Measurements from ENCODE around the gene DDX27.

DDX27 gene

DNA sequence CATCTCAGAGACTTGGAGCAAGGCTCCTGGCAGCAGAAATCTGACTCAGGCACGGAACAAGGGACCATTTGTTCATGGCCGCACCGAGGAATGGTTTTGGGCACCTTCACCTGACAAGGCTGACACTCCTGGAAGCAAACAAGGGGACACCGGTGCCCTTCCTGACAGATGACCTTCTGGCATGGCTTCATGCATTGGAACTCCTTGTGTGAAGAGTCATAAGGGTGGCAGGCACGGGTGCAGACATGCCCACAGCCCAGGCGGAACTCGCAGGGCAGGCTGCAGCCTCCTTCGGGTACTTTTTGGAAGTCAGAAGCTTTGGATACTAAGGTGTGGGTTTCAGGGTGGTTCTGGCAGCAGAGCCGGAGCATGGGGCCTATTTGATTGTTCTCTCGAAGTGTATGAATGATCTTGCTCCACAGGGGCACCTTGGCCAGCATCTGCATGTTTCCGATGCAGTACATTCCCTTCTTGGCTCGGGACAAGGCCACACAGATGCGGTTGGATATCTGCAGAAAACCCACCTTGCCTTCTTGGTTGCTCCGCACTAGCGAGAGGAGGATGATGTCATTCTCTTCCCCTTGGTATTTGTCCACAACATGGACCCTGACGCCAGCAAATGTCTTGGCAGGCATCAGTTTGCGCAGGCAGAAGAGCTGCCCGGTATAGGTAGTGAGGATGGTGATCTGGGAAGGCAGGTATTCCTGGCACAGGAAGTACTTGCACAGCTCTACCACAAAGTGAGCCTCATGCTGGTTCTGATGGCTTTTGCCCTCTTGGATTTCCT, 29.9 kb downstream of the DDX27 start:
- no peak for DNase-seq (ENCODE audit: low spot score)
- Histone ChIP-seq H3K27ac (no peak overlapping the region), H3K4me3 (no peak overlapping the region)
- TF ChIP-seq, protein P1, sequence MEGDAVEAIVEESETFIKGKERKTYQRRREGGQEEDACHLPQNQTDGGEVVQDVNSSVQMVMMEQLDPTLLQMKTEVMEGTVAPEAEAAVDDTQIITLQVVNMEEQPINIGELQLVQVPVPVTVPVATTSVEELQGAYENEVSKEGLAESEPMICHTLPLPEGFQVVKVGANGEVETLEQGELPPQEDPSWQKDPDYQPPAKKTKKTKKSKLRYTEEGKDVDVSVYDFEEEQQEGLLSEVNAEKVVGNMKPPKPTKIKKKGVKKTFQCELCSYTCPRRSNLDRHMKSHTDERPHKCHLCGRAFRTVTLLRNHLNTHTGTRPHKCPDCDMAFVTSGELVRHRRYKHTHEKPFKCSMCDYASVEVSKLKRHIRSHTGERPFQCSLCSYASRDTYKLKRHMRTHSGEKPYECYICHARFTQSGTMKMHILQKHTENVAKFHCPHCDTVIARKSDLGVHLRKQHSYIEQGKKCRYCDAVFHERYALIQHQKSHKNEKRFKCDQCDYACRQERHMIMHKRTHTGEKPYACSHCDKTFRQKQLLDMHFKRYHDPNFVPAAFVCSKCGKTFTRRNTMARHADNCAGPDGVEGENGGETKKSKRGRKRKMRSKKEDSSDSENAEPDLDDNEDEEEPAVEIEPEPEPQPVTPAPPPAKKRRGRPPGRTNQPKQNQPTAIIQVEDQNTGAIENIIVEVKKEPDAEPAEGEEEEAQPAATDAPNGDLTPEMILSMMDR (IDR thresholded peaks at IDR 0.05) = no peak

DNA sequence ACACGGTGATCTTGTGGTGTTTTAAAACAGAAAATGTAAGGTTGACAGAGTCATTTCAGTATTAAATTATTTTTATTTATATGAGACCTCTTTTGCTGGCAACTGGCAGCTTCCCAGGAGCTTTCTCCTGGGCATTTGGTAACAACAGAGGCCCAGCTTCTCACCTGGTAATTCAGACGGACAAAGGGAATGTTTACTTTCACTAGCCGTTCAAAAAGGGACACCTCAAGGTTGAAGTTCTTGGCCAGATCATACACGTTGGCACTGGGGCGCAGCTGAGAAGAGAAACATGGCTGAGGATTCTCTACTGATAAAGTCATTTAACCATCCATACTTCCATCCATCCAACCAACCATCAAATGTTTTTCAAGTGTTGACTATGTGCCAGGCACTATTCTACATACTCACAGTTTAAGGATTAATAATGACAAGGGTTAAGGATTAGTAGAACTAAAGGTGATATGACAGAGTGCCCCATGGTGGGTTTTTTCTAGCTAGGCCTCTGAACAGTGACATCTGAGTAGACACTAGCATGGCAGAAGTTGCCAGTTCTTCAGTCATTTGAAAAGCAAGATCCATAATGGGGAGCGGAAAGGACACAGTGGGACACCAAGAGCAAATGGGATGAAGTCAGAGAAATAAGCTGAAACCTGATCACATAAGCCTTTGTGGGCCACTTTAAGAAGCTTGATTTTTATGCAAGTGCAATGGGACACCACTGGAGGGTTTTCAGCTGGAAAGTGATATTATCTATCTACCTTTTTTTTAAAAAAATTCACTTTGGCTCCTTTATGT, 33.5 kb downstream of the DDX27 start:
- DNase-seq (ENCODE audit: low spot score) = no peak

GRCh38 chr20:49256261-49256660, 37.0 kb downstream of the DDX27 start:
- no peak overlapping the region for H3K27ac ChIP-seq

More for the DNA sequence above, 33.5 kb downstream of the DDX27 start:
- Histone ChIP-seq H3K27ac (no peak overlapping the region), H3K4me3 (no peak overlapping the region)
- TF ChIP-seq, protein P1 (IDR thresholded peaks at IDR 0.05) = no peak

DNA sequence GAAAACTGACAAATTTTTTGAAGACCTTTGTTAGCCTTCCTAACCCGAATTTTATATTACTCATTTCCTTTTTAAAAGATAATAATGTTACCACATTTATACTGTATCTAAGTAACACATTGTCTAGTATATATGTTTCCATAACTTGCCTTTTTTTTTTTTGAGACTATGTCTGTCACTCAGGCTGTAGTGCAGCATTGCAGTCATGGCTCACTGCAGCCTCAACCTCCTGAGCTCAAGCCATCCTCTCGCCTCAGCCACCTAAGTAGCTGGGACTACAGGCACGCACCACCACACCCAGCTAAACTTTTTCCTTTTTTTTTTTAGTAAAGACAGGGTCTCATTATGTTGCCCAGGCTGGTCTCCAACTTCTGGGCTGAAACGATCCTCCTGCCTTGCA, 40.1 kb downstream of the DDX27 start:
- TF ChIP-seq, protein P1 (IDR thresholded peaks at IDR 0.05) = no peak
- Histone ChIP-seq H3K4me3 (no peak overlapping the region), H3K27ac (no peak overlapping the region)
- no peak for DNase-seq (ENCODE audit: low spot score)

More at GRCh38 chr20:49256261-49256660, 37.0 kb downstream of the DDX27 start:
- TF ChIP-seq, protein P1 (IDR thresholded peaks at IDR 0.05) = no peak
- no peak for DNase-seq (ENCODE audit: low spot score)
- H3K4me3 ChIP-seq = no peak overlapping the region

DNA sequence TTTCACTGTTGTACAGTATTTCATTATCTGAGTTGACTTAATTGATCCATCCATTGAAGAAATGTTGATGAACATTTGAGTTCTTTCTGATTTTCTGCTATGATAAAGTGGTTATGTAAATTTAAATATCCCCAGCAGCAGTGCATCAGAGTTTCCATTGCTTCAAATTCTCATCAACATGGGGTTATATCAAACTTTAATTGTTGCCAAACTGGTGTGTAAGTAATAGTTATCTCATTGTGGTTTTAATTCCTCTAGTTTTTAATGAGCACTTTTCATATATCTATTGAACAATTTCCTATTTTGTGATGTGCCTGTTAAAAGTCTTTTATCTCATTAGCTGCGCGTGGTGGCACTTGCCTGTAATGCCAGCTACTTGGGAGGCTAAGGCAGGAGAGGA, 40.6 kb downstream of the DDX27 start:
- DNase-seq (ENCODE audit: low spot score) = no peak
- no peak overlapping the region for H3K27ac ChIP-seq
- no peak overlapping the region for H3K4me3 ChIP-seq
- TF ChIP-seq, protein P1 (IDR thresholded peaks at IDR 0.05) = no peak

DNA sequence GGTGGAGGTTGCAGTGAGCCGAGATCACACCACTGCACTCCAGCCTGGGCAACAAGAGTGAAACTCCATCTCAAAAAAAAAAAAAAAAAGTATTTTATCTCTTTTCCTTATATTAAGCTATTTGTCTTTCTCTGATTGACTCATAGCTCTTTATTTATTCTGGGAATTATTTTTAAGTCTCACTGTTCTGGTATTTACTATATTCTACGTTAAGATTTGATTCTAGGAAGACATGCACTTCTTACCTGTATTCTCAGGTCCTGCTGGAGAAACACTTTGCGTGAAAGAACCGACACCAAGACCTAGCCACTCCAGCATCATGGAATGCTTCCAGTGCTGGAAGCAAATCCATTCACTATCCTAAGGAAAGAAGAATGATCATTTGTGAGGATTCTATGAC, 41.0 kb downstream of the DDX27 start:
- TF ChIP-seq, protein P1 (IDR thresholded peaks at IDR 0.05) = no peak
- Histone ChIP-seq H3K4me3 (no peak overlapping the region), H3K27ac (no peak overlapping the region)
- no peak for DNase-seq (ENCODE audit: low spot score)
